Keratinocyte (primary cell): ENCODE measurements around the gene NR2E3. TPM values are rescaled to one million over a fixed set of nuclear protein-coding genes. Genes with fewer than 3 reads are reported as not detected.
"Not testable (repeated sequence)": the region's sequence is repeated elsewhere in the genome, so short reads cannot be mapped to it uniquely, and the experiment has no call there.

ENCODE experiments used
- DNase-seq: peaks from one replicate; pipeline ENCODE4 v3.0.0-alpha.2; 2011; ENCODE audit warnings: low read depth, missing footprints, low spot score
- FAIRE-seq: peaks from 2 replicates; lab custom pipeline; 2011; peaks lifted over from hg19 to GRCh38; lab: Jason Lieb, UNC
- H2AFZ ChIP-seq: 2 replicates; pipeline ENCODE4 v1.6.0; 2012; ENCODE audit warnings: low read length, control low read depth, inconsistent platforms; ENCODE audit not compliant: control insufficient read depth
- H3K27ac ChIP-seq: 2 replicates; pipeline ENCODE4 v1.5.1; 2011; ENCODE audit warnings: low read length; ENCODE audit not compliant: control insufficient read depth, insufficient read depth
- H3K27me3 ChIP-seq: 3 replicates; pipeline ENCODE4 v1.6.0; 2011; ENCODE audit warnings: low read length; ENCODE audit not compliant: control insufficient read depth, insufficient read depth; ENCODE audit errors: extremely low read depth
- H3K36me3 ChIP-seq, 2 experiments: 2 replicates in 1 of 2; 3 replicates in 1 of 2; pipeline ENCODE4 v1.5.1; 2011; ENCODE audit warnings: low read length in 2 of 2, mild to moderate bottlenecking in 1 of 2; ENCODE audit not compliant: control insufficient read depth in 2 of 2, insufficient read depth in 2 of 2; ENCODE audit errors: extremely low read depth in 1 of 2
- H3K4me1 ChIP-seq: 3 replicates; pipeline ENCODE4 v1.5.1; 2011; ENCODE audit warnings: low read length; ENCODE audit not compliant: control insufficient read depth, insufficient read depth; ENCODE audit errors: extremely low read depth
- H3K4me2 ChIP-seq: 3 replicates; pipeline ENCODE4 v1.6.0; 2011; ENCODE audit warnings: low read depth, low read length; ENCODE audit not compliant: control insufficient read depth, insufficient read depth; ENCODE audit errors: extremely low read depth
- H3K4me3 ChIP-seq, 3 experiments: fragments of 200-600 bp in 1 of 3; sonication (generic) in 1 of 3; 2 replicates in 2 of 3; 3 replicates in 1 of 3; pipeline ENCODE4 v1.5.1; 2011 to 2016; ENCODE audit warnings: low read length in 3 of 3, mild to moderate bottlenecking in 3 of 3, control low read depth in 2 of 3, inconsistent platforms in 1 of 3, low read depth in 1 of 3, mixed read lengths in 1 of 3, mixed run types in 1 of 3, moderate library complexity in 1 of 3; ENCODE audit not compliant: control insufficient read depth in 2 of 3, insufficient read depth in 2 of 3; ENCODE audit errors: extremely low read depth in 1 of 3
- H3K79me2 ChIP-seq: 2 replicates; pipeline ENCODE4 v1.6.0; 2012; ENCODE audit warnings: low read length; ENCODE audit not compliant: control insufficient read depth, insufficient read depth
- H3K9ac ChIP-seq: 3 replicates; pipeline ENCODE4 v1.6.0; 2011; ENCODE audit warnings: low read length; ENCODE audit not compliant: control insufficient read depth, insufficient read depth; ENCODE audit errors: extremely low read depth
- H3K9me1 ChIP-seq: 3 replicates; pipeline ENCODE4 v1.6.0; 2011; ENCODE audit warnings: low read length; ENCODE audit not compliant: control insufficient read depth, insufficient read depth; ENCODE audit errors: extremely low read depth
- H3K9me3 ChIP-seq: 2 replicates; pipeline ENCODE4 v1.5.1; 2012; ENCODE audit warnings: low read depth, low read length; ENCODE audit not compliant: control insufficient read depth
- H4K20me1 ChIP-seq: 3 replicates; pipeline ENCODE4 v1.6.0; 2011; ENCODE audit warnings: low read length; ENCODE audit not compliant: control insufficient read depth, insufficient read depth; ENCODE audit errors: extremely low read depth
- EZH2 ChIP-seq: IDR thresholded peaks from one replicate; pipeline ENCODE4 v1.6.1; 2012; ENCODE audit warnings: inconsistent platforms, mild to moderate bottlenecking, low read length, moderate library complexity
- dilution Hi-C: fragments of 300-500 bp; cut with MboI; formaldehyde crosslinking; loops from one replicate; pipeline ENCODE4 v1.7.0; 2020; ENCODE audit warnings: low sequenced_read_pairs; ENCODE audit not compliant: extremely low pct_ligation_motif_present
- polyA plus RNA-seq, 5 experiments: library from polyadenylated mRNA; depleted of rRNA in 3 of 5; stranded (reverse) in 3 of 5; stranded (forward) in 1 of 5; unstranded in 1 of 5; fragments of >200 nt; gene quantifications; 1 replicate in 1 of 5; 2 replicates in 3 of 5; 3 replicates in 1 of 5; pipeline versions ENCODE4 v1.2.1 to v1.2.3, GENCODE V29; 2011 to 2012; ENCODE audit warnings: missing spikeins in 2 of 5, low read depth in 1 of 5, low replicate concordance in 1 of 5
- TF ChIP-seq, protein P1 (sequence below), 3 experiments: IDR thresholded peaks in 1 of 3; conservative IDR thresholded peaks in 1 of 3; optimal IDR thresholded peaks in 1 of 3; 2 replicates in 2 of 3; 3 replicates in 1 of 3; pipeline versions ENCODE3 to v1.5.1; 2011; ENCODE audit warnings: low read length in 3 of 3, mild to moderate bottlenecking in 3 of 3, moderate library complexity in 2 of 3, control low read depth in 1 of 3, inconsistent platforms in 1 of 3; ENCODE audit not compliant: insufficient read depth in 2 of 3; ENCODE audit errors: extremely low read depth in 1 of 3

The NR2E3 gene
- polyA plus RNA-seq, 1 donor (not counting 4 experiments of a cell fraction or from before 2014, with no cell fraction given), result 0.46 TPM

DNA sequence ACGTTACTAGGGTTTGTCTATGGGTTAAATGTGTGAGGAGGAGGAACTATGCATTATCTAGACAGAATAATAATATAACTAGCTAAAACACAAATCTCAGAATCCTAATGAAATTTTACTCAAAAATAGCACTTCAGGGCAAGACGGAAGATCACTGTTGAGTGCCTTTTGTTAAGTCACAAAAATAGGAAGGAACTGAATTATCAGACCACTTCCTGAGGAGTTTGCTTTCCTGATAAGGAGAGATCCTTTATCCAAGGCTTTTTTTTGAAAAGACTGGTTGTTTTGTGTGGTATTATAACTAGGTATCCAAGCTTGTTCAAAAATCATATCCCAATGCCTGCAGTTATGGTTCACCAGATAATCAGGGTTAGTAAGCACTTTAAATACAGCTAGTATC is 34.6 kb downstream of the NR2E3 start:
- FAIRE-seq (no peak), DNase-seq (no peak)
- Histone ChIP-seq H3K27me3 (no peaks in the 10 kb centered on the region), H3K79me2 (no peaks in the 10 kb centered on the region), H3K9me1 (no peaks in the 10 kb centered on the region), H3K4me2 (no peak overlapping the region), H4K20me1 (no peaks in the 10 kb centered on the region), H3K9ac (no peak overlapping the region), H3K4me3 (no peak overlapping the region), H3K9me3 (no peaks in the 10 kb centered on the region), H3K36me3 (peaks cover 3 to 9% of the 10 kb centered on the region in 2 experiments), H3K4me1 (no peaks in the 10 kb centered on the region), H2AFZ (no peak overlapping the region), H3K27ac (no peak overlapping the region)
- dilution Hi-C loops, result no loop called here
- TF ChIP-seq EZH2, result no peak
- TF ChIP-seq, protein P1, sequence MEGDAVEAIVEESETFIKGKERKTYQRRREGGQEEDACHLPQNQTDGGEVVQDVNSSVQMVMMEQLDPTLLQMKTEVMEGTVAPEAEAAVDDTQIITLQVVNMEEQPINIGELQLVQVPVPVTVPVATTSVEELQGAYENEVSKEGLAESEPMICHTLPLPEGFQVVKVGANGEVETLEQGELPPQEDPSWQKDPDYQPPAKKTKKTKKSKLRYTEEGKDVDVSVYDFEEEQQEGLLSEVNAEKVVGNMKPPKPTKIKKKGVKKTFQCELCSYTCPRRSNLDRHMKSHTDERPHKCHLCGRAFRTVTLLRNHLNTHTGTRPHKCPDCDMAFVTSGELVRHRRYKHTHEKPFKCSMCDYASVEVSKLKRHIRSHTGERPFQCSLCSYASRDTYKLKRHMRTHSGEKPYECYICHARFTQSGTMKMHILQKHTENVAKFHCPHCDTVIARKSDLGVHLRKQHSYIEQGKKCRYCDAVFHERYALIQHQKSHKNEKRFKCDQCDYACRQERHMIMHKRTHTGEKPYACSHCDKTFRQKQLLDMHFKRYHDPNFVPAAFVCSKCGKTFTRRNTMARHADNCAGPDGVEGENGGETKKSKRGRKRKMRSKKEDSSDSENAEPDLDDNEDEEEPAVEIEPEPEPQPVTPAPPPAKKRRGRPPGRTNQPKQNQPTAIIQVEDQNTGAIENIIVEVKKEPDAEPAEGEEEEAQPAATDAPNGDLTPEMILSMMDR (optimal IDR thresholded peaks at IDR 0.05 in 1 of 3, IDR thresholded peaks at IDR 0.05 in 1 of 3, conservative IDR thresholded peaks at IDR 0.05 in 1 of 3; ENCODE audit: extremely low read depth in 1 of 3, insufficient read depth in 2 of 3, low read length in 3 of 3), result no peak

- Histone ChIP-seq H3K9me3 (no peaks in the 10 kb centered on the region), H3K27me3 (no peaks in the 10 kb centered on the region), H3K4me3 (no peak overlapping the region), H3K4me2 (no peak overlapping the region), H3K79me2 (no peaks in the 10 kb centered on the region), H2AFZ (no peak overlapping the region), H3K9ac (no peak overlapping the region), H3K4me1 (no peaks in the 10 kb centered on the region), H3K27ac (no peak overlapping the region), H3K36me3 (peaks cover 0 to 10% of the 10 kb centered on the region in 2 experiments), H3K9me1 (no peaks in the 10 kb centered on the region), H4K20me1 (no peaks in the 10 kb centered on the region)
- FAIRE-seq (no peak), DNase-seq (no peak)
- TF ChIP-seq, protein P1 (optimal IDR thresholded peaks at IDR 0.05 in 1 of 3, IDR thresholded peaks at IDR 0.05 in 1 of 3, conservative IDR thresholded peaks at IDR 0.05 in 1 of 3; ENCODE audit: extremely low read depth in 1 of 3, insufficient read depth in 2 of 3, low read length in 3 of 3), result no peak
- no peak for TF ChIP-seq EZH2
- dilution Hi-C loops, result no loop called here
Observed at GRCh38 chr15:71853543-71853942, 43.2 kb downstream of the NR2E3 start.

DNA sequence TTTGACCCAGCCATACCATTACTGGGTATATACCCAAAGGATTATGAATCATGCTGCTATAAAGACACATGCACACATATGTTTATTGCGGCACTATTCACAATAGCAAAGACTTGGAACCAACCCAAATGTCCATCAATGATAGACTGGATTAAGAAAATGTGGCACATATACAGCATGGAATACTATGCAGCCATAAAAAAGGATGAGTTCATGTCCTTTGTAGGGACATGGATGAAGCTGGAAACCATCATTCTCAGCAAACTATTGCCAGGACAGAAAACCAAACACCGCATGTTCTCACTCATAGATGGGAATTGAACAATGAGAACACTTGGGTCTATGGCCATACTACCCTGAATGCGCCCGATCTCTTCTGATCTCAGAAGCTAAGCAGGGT is 47.9 kb downstream of the NR2E3 start:
- H4K20me1 ChIP-seq, H3K4me3 ChIP-seq, H3K27me3 ChIP-seq, H3K9me1 ChIP-seq, FAIRE-seq, H3K4me2 ChIP-seq, H3K36me3 ChIP-seq, H3K27ac ChIP-seq, DNase-seq, H3K9me3 ChIP-seq, H3K4me1 ChIP-seq, H2AFZ ChIP-seq, H3K79me2 ChIP-seq, dilution Hi-C loops, H3K9ac ChIP-seq: not testable (repeated sequence)
